Effector CD8-positive, alpha-beta T cell (primary cell): ENCODE data around the gene PPM1D.
A peak's percentile ranks its signal among the peaks of the same experiment; 100 is the strongest.
"Not testable (repeated sequence)": the region's sequence is repeated elsewhere in the genome, so short reads cannot be mapped to it uniquely, and the experiment has no call there.

Experiments
- DNase-seq: peaks from one replicate; lab custom pipeline; 2025; lab: John Stamatoyannopoulos, UW

PPM1D gene

DNA sequence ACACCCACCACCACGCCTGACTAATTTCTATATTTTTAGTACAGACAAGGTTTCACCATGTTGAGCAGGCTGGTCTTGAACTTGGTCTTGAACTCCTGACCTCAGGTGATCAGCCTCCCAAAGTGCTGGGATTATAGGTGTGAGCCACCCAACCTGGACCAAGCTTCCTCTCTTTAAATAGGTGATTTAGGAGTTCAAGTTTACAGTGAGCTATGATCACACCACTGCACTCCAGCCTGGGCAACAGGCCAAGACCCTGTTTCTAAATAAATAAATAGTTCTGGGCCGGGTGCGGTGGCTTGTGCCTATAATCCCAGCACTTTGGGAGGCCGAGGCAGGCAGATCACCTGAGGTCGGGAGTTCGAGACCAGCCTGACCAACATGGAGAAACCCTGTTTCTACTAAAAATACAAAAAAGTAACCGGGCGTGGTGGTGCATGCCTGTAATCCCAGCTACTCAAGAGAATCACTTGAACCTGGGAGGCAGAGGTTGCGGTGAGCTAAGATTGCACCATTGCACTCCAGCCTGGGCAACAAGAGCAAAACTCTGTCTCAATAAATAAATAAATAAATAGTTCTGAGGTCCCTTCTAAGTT, 6.5 kb upstream of the PPM1D start:
- DNase-seq = not testable (repeated sequence)

DNA sequence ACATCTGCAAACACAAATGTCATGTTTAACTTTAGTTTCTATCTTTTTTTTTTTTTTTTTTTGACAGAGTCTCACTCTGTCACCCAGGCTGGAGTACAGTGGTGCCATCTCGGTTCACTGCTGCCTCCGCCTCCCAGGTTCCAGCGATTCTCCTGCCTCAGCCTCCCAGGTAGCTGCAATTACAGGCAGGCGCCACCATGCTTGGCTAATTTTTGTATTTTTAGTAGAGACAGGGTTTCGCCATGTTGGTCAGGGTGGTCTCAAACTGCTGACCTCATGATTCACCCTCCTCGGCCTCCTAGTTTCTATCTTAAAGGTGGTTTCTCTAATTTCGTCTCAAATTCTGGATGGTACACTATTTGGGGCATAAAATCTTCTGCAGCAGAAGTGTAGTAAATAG, 5.8 kb upstream of the PPM1D start:
- DNase-seq = not testable (repeated sequence)

DNA sequence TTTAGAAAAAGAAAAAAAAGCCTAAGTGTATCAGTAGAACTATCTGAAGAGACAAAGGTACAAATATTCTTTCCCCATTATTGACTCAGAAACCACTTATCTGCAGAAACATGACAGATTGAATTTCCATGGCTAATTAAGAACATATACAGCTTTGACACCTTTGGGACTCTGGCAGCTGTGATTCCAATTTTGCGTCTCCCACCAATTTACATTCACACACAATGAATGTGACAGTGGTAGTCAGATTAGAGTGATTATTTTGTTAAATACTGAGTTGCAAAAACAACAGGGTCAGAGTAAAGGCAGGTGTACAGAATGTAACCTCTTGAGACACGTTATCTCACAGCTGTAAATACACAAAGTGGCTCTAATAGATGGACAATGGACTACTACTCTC, 5.3 kb upstream of the PPM1D start:
- no peak for DNase-seq

DNA sequence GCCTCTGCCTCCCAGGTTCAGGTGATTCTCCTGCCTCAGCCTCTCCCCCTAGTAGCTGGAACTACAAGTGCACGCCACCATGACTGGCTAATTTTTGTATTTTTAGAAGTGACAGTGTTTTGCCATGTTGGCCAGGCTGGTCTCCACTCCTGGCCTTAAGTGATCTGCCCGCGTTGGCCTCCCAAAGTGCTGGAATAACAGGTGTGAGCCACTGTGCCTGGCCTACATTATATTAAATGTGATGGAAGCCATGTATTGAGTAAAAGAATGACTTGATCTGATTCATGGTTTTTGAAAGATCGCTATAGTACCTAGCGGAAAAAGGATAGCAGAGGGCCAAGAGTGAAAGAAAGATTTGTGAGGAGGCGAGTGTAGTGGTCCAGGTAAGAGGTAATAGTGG, 2.7 kb upstream of the PPM1D start:
- DNase-seq = no peak

DNA sequence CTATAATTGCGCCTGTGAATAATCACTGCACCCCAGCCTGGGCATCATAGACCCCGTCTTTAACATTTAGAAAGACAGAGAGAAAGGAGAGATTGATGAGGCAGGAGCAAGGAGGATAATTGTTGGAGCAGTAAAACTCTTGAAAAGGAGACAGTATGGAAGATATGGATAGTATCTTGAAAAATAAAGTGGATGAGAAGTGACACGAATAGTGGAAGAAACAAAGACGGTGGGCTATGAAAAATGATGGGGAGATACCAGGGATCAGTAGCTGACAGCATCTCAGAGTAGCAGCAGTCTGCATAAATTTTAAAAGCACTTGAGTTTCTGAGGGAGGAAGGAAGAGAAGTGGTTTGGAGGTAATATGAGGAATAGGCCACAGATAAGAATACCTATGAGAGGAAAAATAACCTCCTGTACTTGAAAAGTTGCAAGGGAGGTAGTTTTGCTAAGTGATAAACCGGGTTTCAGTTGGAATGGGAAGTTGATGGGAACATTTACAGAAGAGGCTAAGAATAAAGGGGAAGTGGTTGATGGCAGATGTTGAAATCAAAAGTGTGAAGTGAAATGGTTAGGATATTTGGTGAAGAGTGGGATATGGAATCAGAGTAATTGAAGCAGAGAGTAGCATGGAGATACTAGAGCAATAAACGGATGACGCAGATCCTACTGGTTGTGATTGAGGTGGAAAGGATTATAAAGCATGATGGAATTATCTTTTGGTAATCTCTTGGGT, 1.8 kb upstream of the PPM1D start:
- no peak for DNase-seq

DNA sequence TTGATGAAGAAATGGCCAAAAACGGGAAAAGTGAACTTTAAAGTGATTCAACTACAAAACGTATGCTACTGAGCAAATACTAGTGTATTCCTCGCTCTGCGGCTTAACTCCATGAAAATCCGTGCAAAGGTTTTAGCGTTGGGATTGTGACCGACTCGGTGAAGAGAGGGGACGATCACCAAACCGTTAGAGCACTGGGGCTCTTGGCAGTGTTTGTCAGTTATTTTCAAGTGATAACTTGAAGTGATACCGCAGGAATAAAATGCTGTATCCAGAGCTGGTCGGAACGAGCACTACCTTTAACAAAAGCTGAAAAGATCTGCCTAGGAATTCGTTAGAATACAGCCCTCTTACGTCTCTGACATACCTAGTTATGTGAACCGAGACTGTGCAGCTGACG, 773 bp upstream of the PPM1D start:
- DNase-seq = no peak

DNA sequence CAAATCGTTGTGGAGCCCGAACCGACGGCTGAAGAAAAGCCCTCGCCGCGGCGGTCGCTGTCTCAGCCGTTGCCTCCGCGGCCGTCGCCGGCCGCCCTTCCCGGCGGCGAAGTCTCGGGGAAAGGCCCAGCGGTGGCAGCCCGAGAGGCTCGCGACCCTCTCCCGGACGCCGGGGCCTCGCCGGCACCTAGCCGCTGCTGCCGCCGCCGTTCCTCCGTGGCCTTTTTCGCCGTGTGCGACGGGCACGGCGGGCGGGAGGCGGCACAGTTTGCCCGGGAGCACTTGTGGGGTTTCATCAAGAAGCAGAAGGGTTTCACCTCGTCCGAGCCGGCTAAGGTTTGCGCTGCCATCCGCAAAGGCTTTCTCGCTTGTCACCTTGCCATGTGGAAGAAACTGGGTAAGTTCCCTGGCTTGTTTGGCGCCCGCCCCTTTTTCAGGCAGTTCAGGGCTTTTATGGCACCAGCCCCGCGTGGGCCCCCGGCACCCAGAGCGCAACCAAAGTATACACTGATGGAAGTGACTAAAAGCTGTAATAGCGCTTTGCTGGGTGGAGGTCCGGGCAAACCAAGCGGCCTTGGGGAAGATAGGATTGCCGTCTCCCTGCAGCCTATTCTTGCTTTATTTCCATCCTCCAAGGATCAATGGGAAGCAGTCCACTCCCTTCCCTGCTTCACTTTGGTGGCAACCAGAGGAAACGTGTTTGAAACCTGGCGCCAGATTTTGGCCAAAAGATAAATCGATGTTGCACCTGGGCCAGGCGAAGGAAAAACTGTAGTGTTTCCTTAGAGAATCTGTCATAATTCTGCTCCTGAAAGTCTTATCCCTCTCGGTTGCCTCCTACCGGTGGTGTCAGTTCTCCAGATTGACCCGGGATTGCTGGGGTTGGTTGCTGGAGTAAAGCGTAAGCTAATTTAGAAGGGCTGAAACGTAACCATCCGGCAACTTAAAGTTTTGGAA, 775 bp downstream of the PPM1D start:
- DNase-seq = peak; percentile 58

DNA sequence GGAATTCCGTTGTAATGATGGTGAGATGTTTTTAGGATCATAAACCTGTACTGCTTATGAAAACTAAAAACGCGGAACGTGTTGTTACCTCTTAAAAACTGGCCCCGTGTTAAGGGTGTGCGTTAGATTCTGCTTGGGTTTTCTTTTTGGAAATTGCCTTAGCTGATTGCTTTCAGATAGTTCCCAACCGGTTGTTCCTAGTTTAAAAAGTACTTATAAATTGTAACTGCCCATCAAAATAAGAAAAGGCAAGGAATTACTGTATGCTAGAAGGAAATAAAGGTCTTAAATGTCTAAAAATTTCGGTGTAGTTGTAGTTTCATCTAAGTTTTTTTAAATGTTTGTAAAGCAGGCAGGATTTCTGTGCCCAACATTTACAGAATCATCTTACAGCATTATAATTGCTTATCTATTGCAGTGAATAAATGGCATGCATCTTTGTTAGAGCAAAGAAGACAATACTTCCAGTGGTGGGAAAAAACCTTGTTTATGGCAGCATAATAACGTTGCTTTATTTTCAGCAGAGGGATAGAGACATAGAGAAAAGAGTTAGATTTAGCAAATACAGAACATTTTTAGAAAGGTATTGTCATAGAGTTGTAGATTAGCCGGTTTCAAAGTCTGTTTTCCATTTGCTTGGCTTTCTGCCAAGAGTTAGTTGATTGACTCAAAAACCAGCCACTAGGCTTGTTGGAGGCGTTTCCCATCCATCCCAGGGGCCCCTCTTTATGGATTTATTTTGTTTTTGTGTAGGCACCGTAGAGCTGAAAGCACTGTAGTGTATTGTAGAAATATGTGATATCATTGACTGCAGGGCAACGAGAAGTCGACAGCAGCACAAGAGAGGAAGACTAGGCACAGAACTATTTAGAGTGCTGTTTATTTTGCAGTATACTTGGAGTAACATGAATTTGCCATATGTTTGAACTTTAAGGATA, 1.7 kb downstream of the PPM1D start:
- DNase-seq = peak; percentile 25

DNA sequence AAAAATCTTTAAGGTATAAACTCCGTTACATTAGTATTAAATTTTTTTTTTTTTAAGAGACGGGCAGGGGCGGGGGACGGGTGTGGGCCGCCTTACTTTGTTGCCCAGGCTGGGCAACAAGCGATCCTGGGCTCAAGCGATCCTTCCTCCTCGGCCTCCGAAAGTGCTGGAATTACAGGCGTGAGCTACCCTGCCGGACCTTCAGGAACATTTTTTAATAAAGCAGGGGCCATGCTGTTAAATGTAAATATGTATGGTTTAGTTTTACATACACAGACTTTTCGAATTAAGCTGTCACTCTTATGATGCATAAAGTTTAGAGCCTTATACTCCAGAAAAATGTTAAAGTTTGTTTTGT, 2.4 kb downstream of the PPM1D start:
- DNase-seq = no peak

DNA sequence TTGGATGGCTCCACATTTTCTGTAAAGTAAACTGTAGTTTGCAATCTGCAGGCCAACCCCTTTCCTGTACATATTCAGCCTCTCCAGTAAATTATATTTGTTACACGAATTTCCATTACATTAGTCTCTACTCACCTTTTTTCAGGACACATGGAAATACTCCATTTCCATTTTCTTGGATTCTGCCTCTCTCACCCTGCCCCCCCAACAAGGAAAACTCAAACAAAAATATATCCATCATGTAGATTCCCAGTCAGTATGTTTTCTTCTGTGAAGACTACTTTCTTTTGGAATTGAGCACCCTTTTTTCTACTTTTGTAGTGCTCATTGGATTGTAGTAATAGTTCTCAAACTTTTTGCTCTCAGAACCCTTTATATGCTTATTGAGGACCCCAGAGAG, 2.9 kb downstream of the PPM1D start:
- no peak for DNase-seq

DNA sequence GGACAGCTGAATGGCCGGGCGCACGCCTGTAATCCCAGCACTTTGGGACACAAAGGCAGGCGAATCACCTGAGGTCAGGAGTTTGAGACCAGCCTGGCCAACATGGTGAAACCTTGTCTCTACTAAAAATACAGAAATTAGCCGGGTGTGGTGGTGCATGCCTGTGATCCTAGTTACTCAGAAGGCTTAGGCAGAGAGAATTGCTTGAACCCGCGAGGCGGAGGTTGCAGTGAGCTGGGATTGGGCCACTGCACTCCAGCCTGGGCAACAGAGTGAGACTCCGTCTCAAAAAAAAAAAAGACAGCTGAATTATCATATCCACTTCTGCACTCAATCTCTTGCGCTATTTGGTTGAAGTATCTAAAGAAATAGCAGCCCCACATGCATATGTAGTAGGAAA, 3.5 kb downstream of the PPM1D start:
- not testable (repeated sequence) for DNase-seq

DNA sequence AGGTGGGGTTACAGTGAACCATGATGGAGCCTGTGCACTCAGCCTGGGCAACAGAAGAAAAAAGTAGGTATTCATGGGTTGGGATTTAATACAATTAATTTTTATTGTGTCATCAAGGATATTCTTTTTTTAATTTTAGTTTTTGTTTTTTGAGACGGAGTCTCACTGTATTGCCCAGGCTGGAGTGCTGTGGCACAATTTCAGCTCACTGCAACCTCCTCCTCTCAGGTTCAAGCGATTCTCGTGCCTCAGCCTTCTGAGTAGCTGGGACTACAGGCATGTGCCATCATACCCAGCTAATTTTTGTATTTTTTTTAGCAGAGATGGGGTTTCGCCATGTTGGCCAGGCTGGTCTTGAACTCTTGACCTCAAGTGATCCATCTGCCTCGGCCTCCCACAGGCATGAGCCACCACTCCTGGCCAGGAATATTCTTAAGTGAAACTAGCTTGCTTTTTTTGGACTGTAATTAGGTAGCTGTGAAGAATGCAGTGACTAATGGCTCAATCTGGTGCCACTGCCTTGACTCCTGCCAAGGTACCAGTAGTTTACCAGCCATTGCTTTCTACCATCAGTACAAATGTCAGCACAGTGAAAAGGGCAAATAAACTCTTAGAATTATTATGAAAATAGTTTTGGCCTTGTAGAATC, 4.8 kb downstream of the PPM1D start:
- DNase-seq = no peak

DNA sequence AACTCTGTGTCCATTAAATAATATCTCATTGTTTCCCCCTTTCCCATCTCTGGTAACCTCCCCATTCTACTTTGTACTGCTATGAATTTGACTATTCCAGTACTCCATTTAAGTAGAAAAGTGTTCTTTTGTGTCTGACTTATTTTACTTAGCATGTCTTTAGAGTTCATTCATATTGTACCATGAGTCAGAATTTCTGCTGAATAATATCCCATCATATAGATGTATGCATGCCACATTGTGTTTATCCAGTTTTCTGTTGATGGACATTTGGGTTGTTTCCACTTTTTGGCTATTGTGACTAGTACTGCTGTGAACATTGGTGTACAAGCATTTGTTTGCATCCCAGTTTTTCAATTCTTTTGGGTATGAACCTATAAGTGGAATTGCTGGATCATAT, 6.0 kb downstream of the PPM1D start:
- DNase-seq = no peak

DNA sequence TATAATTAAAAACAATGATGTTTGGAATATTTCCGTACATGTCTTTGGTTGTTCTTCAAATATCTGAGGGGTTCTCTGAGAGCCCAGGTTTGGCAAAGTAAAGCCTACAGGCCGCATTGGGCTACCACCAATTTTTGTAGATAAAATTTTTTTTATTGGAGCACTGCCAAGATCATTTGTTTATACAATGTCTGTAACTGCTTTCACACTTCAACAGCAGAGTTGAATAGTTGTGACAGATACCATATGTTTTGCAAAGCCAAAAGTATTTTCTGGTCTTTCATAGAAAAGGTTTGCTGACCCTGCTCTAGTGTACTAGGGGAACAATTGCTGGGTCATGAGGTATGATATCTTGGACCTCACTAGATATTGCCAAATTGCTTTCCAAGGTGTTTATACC, 10.5 kb downstream of the PPM1D start:
- no peak for DNase-seq

DNA sequence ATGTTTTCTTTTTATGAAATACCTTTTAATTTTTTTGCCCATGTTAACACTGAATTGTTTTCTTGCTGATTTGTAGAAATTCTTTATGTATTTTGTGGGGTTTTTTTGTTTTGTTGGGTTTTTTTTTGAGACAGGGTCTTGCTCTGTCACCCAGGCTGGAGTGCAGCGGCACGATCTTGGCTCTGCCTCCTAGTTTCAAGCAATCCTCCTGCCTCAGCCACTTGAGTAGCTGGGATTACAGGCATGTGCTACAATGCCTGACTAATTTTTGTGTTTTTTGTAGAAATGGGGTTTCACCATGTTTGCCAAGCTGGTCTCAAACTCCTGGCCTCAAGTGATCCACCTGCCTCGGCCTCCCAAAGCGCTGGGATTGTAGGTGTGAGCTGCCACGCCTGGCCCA, 11.3 kb downstream of the PPM1D start:
- not testable (repeated sequence) for DNase-seq

DNA sequence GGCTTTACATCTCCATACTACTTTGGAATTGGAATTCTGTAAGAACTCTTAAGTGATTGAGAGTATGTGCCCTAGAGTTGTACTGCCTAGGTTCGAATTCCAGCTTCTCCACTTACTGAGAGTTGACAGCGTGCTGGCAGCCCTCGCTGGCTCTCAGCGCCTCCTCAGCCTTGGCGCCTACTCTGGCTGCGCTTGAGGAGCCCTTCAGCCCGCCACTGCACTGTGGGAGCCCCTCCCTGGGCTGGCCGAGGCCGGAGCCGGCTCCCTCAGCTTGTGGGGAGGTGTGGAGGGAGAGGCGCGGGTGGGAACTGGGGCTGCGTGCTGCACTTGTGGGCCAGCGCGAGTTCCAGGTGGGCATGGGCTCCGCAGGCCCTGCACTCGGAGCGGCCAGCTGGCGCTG, 13.3 kb downstream of the PPM1D start:
- no peak for DNase-seq

DNA sequence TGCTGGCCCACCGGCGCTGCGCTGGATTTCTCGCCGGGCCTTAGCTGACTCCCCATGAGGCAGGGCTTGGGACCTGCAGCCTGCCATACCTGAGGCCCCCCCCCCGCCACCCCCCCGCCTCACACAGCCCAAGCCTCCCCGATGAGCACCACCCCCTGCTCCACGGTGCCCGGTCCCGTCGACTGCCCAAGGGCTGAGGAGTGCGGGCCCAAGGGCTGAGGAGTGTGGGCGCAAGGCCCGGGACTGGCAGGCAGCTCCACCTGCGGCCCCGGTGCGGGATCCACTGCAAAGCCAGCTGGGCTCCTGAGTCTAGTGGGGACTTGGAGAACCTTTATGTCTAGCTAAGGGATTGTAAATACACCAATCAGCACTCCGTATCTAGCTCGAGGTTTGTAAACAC, 13.8 kb downstream of the PPM1D start:
- DNase-seq = not testable (repeated sequence)

DNA sequence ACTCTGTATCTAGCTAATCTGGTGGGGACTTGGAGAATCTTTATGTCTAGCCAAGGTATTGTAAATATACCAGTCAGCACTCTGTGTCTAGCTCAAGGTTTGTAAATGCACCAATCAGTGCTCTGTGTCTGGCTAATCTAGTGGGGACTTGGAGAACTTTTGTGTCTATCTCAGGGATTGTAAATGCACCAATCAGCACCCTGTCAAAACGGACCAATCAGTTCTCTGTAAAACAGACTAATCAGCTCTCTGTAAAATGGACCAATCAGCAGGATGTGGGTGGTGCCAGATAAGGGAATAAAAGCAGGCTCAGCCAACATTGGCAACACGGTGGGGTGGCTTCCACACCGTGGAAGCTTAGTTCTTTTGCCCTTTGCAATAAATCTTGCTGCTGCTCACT, 14.3 kb downstream of the PPM1D start:
- not testable (repeated sequence) for DNase-seq

DNA sequence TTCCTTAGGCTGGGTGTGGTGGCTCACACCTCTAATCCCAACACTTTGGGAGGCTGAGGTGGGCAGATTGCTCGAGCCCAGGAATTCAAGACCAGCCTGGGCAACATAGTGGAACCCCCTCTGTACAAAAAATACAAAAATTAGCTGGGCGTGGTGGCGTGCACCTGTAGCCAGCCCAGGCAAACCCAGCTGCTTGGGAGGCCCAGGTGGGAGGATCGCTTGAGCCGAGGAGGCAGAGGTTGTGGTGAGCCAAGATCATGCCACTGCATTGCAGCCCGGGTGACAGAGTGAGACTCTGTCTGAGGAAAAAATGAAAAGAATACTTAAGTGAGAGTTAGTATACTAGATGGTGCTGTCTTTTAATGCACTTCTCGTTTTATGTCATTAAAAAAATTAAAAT, 15.1 kb downstream of the PPM1D start:
- no peak for DNase-seq

DNA sequence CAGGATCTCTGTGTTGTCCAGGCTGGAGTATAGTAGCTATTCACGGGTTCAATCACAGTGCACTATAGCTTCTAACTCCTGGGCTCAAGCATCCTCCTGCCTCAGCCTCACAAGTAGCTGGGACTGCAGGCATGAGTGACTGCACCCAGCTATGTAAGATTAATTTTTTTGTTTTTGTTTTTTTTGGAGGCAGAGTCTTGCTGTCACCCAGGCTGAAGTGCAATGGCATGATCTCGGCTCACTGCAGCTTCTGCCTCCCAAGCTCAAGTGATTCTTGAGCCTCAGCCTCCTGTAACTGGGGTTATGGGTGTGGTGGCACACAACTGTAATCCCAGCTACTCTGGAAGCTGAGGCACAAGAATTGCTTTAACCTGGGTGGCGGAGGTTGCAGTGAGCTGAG, 15.8 kb downstream of the PPM1D start:
- DNase-seq = no peak

DNA sequence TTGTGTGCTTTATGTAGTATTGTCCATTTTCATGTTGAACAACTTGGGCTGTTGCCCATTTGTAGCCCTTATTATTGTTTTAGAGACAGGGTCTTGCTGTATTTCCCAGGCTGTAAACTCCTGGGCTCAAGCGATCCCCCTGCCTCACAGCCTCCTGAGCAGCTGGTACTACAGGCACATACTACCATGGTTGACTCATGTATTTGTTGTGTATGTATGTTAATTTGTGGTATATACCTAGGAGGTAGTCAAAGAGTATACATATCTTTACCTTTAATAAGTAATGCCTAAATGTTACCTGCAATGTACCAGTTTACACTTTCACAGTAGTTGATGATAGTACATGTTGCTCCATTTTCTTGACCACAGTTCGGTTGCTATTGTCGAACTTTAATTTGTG, 18.1 kb downstream of the PPM1D start:
- no peak for DNase-seq
